ENCODE data around the gene LRP2BP. TPM values are rescaled to one million over a fixed set of nuclear protein-coding genes. Genes with fewer than 3 reads are reported as not detected.
"Not testable (repeated sequence)": the region's sequence is repeated elsewhere in the genome, so short reads cannot be mapped to it uniquely, and the experiment has no call there.

LRP2BP gene
- polyA plus RNA-seq, 2 of the 4 experiments (the other 2 are of a cell fraction) = 0.23 to 0.37 TPM

DNA sequence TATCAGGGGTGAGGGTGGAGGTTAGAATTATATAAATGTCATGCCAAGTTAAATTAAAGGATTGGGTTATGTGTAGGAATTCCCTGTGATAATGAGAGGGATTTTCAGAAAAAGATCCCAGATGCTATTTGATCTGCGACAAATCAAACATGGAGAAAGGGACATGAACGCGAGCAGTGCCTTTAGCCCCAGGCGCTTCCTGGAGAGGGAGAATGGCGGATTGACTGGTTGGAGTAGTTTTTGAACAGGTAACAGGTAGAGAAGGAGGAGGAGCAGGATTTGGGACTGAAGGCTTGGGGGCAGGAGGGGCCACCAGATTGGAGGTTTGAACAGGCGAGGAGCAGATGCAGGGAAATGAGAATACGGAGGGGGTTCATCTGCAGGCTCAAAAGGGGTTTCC, 67.1 kb downstream of the LRP2BP start (continued):
- no peak for TF ChIP-seq ATOH8 (CRISPR knock-in tag; IDR thresholded peaks at IDR 0.05; ENCODE audit: low read depth)

- H3K4me1 ChIP-seq; H3K4me3 ChIP-seq; FAIRE-seq; CTCF ChIA-PET; DNase-seq (ENCODE audit: low read depth in 1 of 2, low spot score in 1 of 2); H3K4me2 ChIP-seq; ATAC-seq; H3K9me3 ChIP-seq; POLR2A ChIA-PET; H3K27ac ChIP-seq: not testable (repeated sequence)
- 50% methylated on average over 1 of the region's 1 CpG for WGBS (ENCODE audit: missing lambda C conversion rate)
These were observed 70.0 kb downstream of the LRP2BP start for GRCh38 chr4:185325721-185326120.

DNA sequence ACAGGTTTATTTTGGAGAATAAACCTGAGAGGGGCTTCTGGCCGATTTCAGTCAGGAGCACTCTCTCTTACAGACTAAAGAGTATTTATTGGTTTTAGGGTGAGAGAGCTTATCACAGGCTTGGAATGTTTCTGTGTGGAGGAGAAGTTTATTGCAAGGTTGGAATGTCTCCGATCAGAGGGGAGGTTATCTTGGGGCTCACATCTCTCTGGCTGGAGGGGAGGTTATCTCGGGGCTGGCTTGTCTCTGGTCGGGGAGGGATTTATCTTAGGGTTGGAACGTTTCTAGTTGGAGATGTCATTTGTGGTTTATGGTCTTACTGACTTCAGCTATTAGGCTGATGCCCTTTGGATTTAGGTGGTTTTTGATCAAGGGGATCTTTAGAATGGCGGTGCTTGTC, 71.4 kb downstream of the LRP2BP start:
- FAIRE-seq; H3K4me3 ChIP-seq; POLR2A ChIA-PET; H3K4me2 ChIP-seq; ATAC-seq; H3K9me3 ChIP-seq; H3K27ac ChIP-seq; DNase-seq (ENCODE audit: low read depth in 1 of 2, low spot score in 1 of 2); H3K4me1 ChIP-seq: not testable (repeated sequence)
- CTCF ChIA-PET = interaction anchor here (1.0 to 1.2 kb wide), 2 partner anchors 11 to 27 kb away, joined by 3 to 4 read pairs; no protein-coding TSS in a partner anchor
- 75% methylated on average over 6 of the region's 6 CpGs for WGBS (ENCODE audit: missing lambda C conversion rate)

DNA sequence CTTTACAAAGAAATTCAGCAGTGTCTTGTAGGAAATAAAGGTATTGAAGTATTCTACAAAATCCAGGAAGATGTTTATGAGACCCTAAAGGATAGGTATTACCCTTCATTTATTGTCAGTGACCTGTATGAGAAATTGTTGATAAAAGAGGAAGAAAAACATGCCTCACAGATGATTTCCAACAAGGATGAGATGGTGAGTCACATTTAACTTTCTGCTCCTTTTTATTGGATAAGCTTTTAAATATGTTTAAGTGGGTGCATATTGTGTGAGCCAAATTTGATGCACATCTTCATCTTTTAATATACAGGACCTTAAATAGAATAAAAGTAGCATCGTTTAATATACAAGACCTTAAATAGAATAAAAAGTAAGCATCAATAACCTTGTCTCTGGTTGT, 72.1 kb downstream of the LRP2BP start:
- Histone ChIP-seq H3K27ac (no peak overlapping the region), H3K9me3 (no peaks in the 10 kb centered on the region), H3K4me3 (no peak overlapping the region), H3K4me2 (no peak overlapping the region), H3K4me1 (peaks cover 6% of the 10 kb centered on the region; the same call in 2 of the 3 replicates)
- TF ChIP-seq RAD21 (conservative IDR thresholded peaks at IDR 0.05 in 1 of 2, IDR thresholded peaks at IDR 0.05 in 1 of 2) (no peak), PBX3 (IDR thresholded peaks at IDR 0.05) (no peak), MAFK (IDR thresholded peaks at IDR 0.05; ENCODE audit: partially characterized antibody) (no peak), HMGXB4 (CRISPR knock-in tag; IDR thresholded peaks at IDR 0.05; ENCODE audit: borderline replicate concordance) (no peak), ESRRA (IDR thresholded peaks at IDR 0.05; ENCODE audit: borderline replicate concordance, low read length) (no peak), ZSCAN20 (CRISPR knock-in tag; IDR thresholded peaks at IDR 0.05) (no peak), RCOR1 (IDR thresholded peaks at IDR 0.05; ENCODE audit: low read depth, low read length) (no peak), ZC3H11A (IDR thresholded peaks at IDR 0.05) (no peak), POLR2A (IDR thresholded peaks at IDR 0.05; ENCODE audit: low read length) (no peak), BHLHE40 (IDR thresholded peaks at IDR 0.05; ENCODE audit: low read depth, low read length) (no peak), SMC3 (IDR thresholded peaks at IDR 0.05) (no peak), CBX2 (IDR thresholded peaks at IDR 0.05; ENCODE audit: borderline replicate concordance, low read depth) (no peak), HOXA7 (CRISPR knock-in tag; IDR thresholded peaks at IDR 0.05) (no peak), POLR2AphosphoS2 (conservative IDR thresholded peaks at IDR 0.05; ENCODE audit: low read length) (no peak), TP53 (CRISPR knock-in tag; IDR thresholded peaks at IDR 0.05) (no peak)
- ChIA-PET POLR2A (no interaction called here), CTCF (no interaction called here)
- 91% methylated on average over 1 of the region's 1 CpG for WGBS (ENCODE audit: missing lambda C conversion rate)
- ATAC-seq (no peak), DNase-seq (ENCODE audit: low read depth in 1 of 2, low spot score in 1 of 2) (no peak), FAIRE-seq (no peak)
